SH-SY5Y (cell line): ENCODE results near the gene SHPK.

Experiments used
- GATA2 ChIP-seq: IDR thresholded peaks from 2 replicates; pipeline ENCODE4 v1.6.1; 2011; ENCODE audit warnings: mild to moderate bottlenecking, low read depth, low read length
- GATA3 ChIP-seq: IDR thresholded peaks from 2 replicates; pipeline ENCODE4 v1.6.1; 2011; ENCODE audit warnings: low read depth, mild to moderate bottlenecking, low read length, moderate library complexity

SHPK gene

GRCh38 chr17:3656353-3656752 lies 20.3 kb upstream of the SHPK start:
- TF ChIP-seq GATA3 (no peak), GATA2 (no peak)

GRCh38 chr17:3655766-3656165 lies 19.7 kb upstream of the SHPK start:
- TF ChIP-seq GATA3 (no peak), GATA2 (no peak)

- TF ChIP-seq GATA2 (no peak), GATA3 (no peak)
These were observed 11.9 kb upstream of the SHPK start for GRCh38 chr17:3647769-3648555.

GRCh38 chr17:3647251-3647650 lies 11.2 kb upstream of the SHPK start:
- no peak for TF ChIP-seq GATA2
- TF ChIP-seq GATA3, result no peak

- TF ChIP-seq GATA3 (no peak), GATA2 (no peak)
These were observed 9.3 kb upstream of the SHPK start for GRCh38 chr17:3645310-3645709.

- TF ChIP-seq GATA2 (no peak), GATA3 (no peak)
These were observed 7.9 kb upstream of the SHPK start for GRCh38 chr17:3643889-3644349.

- TF ChIP-seq GATA3 (no peak), GATA2 (no peak)
These were observed 5.9 kb upstream of the SHPK start for GRCh38 chr17:3641717-3642486.

- no peak for TF ChIP-seq GATA3
- no peak for TF ChIP-seq GATA2
These were observed 5.0 kb upstream of the SHPK start for GRCh38 chr17:3641014-3641413.

GRCh38 chr17:3639981-3640596 lies 4.0 kb upstream of the SHPK start:
- TF ChIP-seq GATA2 (no peak), GATA3 (no peak)

GRCh38 chr17:3636908-3637373 lies 891 bp upstream of the SHPK start:
- TF ChIP-seq GATA2 (no peak), GATA3 (no peak)

GRCh38 chr17:3635474-3636153 lies 436 bp downstream of the SHPK start:
- TF ChIP-seq GATA3 (no peak), GATA2 (no peak)

- TF ChIP-seq GATA2 (no peak), GATA3 (no peak)
These were observed 3.8 kb downstream of the SHPK start for GRCh38 chr17:3632287-3632686.

GRCh38 chr17:3630781-3631180 lies 5.3 kb downstream of the SHPK start:
- TF ChIP-seq GATA2 (no peak), GATA3 (no peak)

GRCh38 chr17:3627769-3628167 lies 8.3 kb downstream of the SHPK start:
- TF ChIP-seq GATA3 (no peak), GATA2 (no peak)
